ENCODE results near the gene ARHGAP4.

DNA sequence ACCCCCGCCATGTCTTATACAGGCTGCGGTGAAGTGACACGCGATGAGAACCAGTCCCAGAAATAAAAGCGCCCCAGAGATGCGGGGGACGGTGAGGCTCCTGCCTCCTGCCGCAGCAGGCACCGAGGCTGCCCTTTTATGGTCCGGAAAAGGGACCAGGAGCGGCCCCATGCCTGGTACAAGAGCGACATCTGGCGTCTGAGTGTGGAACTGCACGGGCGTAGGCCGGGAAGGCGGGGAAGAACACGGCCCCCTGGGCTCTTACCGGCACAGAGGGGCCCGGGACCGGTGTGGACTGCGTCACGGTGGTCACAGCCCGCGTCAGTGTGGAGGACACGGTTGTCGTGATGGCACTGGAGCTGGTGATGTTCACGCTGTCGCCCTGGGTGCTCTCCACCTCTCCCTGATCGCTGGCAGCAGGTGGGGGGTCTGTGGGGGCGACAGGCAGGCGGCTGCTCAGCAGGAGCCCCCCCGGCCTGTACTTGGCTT is 27.3 kb upstream of the ARHGAP4 start:
- TF ChIP-seq ZNF384 (IDR thresholded peaks at IDR 0.05) = no peak
- no peak for TF ChIP-seq TARDBP (IDR thresholded peaks at IDR 0.05)
- no peak for TF ChIP-seq BHLHE40 (IDR thresholded peaks at IDR 0.05; ENCODE audit: borderline replicate concordance)
- TF ChIP-seq FOXM1 (IDR thresholded peaks at IDR 0.05; ENCODE audit: borderline replicate concordance) = peak; percentile 4; the same call in 1 of the 2 replicates
- no peak for TF ChIP-seq SUZ12 (IDR thresholded peaks at IDR 0.05)

Measured in HEK293T (cell line).